ENCODE measurements around the gene ZNF524.

ZNF524 gene

GRCh38 chr19:55616395-55616875, 16.3 kb downstream of the ZNF524 start:
- TF ChIP-seq CTCF (IDR thresholded peaks at IDR 0.05; ENCODE audit: insufficient read depth, missing control alignments), result no peak
- no peak for DNase-seq (ENCODE audit: insufficient read length, low spot score)
- no peak for FAIRE-seq

GRCh38 chr19:55617426-55617825, 17.3 kb downstream of the ZNF524 start:
- no peak for DNase-seq (ENCODE audit: insufficient read length, low spot score)
- FAIRE-seq, result no peak
- TF ChIP-seq CTCF (IDR thresholded peaks at IDR 0.05; ENCODE audit: insufficient read depth, missing control alignments), result no peak

- no peak for FAIRE-seq
- TF ChIP-seq CTCF (IDR thresholded peaks at IDR 0.05; ENCODE audit: insufficient read depth, missing control alignments), result no peak
- no peak for DNase-seq (ENCODE audit: insufficient read length, low spot score)
These were observed 18.3 kb downstream of the ZNF524 start for GRCh38 chr19:55618426-55618825.

- TF ChIP-seq CTCF (IDR thresholded peaks at IDR 0.05; ENCODE audit: insufficient read depth, missing control alignments), result no peak
These were observed 19.2 kb downstream of the ZNF524 start for GRCh38 chr19:55619286-55619685.

GRCh38 chr19:55620410-55621204, 20.5 kb downstream of the ZNF524 start:
- no peak for DNase-seq (ENCODE audit: insufficient read length, low spot score)
- no peak for TF ChIP-seq CTCF (IDR thresholded peaks at IDR 0.05; ENCODE audit: insufficient read depth, missing control alignments)
- no peak for FAIRE-seq

More at GRCh38 chr19:55619286-55619685, 19.2 kb downstream of the ZNF524 start:
- DNase-seq (ENCODE audit: insufficient read length, low spot score) (no peak), FAIRE-seq (no peak)

GRCh38 chr19:55621205-55621672, 21.2 kb downstream of the ZNF524 start:
- FAIRE-seq, result no peak
- no peak for TF ChIP-seq CTCF (IDR thresholded peaks at IDR 0.05; ENCODE audit: insufficient read depth, missing control alignments)
- DNase-seq (ENCODE audit: insufficient read length, low spot score), result no peak

GRCh38 chr19:55621673-55622231, 21.7 kb downstream of the ZNF524 start:
- no peak for TF ChIP-seq CTCF (IDR thresholded peaks at IDR 0.05; ENCODE audit: insufficient read depth, missing control alignments)
- DNase-seq (ENCODE audit: insufficient read length, low spot score) (no peak), FAIRE-seq (no peak)
